Fibroblast of skin of right quadriceps (primary cell): ENCODE data around the gene SHC2.
A peak's percentile ranks its signal among the peaks of the same experiment; 100 is the strongest.
"Not testable (repeated sequence)": the region's sequence is repeated elsewhere in the genome, so short reads cannot be mapped to it uniquely, and the experiment has no call there.

Experiments
- DNase-seq: peaks from one replicate; pipeline ENCODE4 v3.0.0-alpha.2; 2013

SHC2 gene

GRCh38 chr19:492091-492531 is 31.3 kb upstream of the SHC2 start:
- DNase-seq = no peak

DNA sequence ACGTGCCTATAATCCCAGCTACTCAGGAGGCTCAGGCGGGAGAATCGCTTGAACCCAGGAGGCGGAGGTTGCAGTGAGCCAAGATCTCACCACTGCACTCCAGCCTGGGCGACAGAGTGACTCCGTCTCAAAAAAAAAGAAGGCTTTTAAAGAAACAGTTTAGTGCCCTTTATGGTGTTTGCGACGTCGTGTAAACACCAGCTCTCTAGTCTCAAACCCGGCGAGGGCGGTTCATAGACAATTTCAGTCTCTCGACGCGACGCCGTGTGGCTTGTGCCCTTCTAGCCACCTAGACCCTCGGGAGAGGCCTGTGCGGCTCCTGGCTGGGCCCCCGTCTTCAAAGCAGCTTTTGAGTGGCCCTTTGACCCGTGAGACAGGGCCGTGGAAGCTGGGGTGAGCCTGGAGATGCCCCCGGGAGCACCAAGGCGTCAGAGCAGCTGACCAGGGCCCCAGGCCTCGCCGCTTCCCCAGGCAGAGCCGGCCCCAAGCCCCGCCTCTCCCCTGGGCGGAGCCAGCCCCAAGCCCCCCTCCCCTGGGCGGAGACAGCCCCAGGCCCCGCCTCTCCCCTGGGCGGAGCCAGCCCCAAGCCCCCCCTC is 30.4 kb upstream of the SHC2 start:
- no peak for DNase-seq

DNA sequence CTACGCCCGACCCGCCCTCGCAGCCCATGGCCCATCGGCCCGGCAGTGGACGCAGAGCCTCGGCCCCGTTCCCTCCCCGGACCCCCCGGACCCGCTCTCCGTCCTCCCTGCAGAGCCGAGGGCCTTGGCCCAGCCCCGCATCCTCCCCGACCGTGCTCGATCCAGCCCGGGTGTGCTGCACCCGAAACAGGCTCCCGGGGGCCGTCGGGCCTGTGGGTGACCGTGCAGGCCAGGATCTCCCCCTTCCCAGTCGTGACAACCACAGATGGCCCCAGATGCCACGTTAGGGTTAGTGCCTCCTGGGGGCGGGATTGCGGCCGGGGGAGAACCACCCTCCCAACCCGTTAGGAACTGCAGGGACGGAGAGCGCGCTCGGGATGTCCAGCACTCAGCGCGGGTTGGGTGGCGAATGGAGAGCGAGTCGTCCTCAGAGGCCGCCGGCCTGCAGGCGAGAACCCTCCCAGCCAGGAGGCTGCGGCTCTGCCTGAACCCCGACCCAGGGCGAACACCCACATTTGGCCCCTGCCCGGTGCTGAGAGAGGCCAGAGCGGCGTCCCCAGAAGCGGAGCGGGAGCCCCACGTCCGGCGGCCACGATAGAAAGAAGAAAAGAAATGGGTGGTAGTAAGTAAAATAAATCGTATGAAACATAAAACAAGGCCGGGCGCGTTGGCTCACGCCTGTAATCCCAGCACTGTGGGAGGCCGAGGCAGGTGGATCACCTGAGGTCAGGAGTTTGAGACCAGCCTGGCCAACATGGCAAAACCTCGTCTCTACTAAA is 28.8 kb upstream of the SHC2 start:
- DNase-seq = no peak

DNA sequence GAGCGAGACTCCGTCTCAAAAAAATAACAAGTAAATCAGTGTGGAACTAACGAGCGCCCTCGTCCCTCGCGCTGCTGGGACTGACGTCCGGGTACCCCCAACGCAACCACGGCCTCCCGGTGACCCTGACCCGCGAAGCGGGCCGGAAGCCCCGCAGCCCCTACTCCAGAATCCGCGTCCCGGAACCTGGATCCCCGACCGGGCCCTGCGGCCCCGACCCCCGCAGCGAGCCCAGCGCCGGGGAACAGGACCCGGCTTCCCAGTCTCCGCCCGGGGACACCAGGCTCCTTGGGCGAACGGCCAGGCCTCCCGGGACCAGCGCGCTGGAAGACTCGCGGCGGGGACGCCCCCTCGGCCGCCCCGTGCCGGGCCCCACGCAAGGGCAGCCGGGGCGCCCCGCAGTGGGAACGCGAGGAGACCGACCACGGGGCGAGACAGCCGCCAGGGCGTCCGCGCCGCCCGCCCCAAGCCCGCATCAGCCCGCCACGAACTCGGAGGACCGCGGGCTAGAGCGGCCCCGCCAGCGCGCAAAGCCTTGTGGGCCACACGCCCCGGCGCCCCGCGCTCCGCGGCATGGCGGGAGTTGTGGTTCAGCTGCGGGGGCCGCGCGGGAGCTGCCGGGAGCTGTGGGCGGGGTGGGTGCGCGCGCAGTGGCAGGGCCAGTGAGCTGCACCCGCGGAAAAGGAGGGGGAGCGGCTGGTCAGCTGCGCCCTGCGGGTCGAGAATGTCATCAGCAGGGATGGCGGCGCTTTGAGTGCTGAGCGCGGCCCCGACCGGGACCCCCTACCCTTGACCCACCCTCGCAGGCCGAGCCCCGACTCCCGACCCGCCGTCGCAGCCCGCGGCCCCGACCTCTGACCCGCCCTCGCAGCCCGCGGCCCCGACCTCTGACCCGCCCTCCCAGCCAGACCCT is 27.9 kb upstream of the SHC2 start:
- peak; percentile 94 for DNase-seq

GRCh38 chr19:485583-486236 is 24.9 kb upstream of the SHC2 start:
- no peak for DNase-seq

- no peak for DNase-seq
Observed at GRCh38 chr19:485077-485476, 24.2 kb upstream of the SHC2 start.

DNA sequence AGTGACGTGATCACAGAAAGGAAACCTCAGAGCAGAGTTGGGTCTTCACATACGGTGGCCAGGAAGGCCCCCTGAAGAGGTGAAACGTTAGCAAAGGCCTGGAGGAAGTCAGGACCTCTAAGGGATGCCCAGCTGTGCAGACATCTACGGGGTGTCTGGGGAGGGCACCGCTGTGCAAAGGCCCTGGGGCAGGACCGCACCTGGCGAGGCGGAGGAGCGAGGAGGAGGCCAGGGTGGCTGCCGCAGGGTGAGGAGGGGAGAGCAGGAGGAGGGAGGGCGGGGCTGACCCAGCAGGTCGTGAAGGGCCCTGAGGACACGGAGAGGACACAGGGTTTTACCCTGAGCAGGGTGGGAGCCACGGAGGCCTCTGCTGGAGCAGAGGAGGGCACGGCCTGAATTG is 23.7 kb upstream of the SHC2 start:
- DNase-seq = no peak

GRCh38 chr19:483332-484072 is 22.7 kb upstream of the SHC2 start:
- no peak for DNase-seq

GRCh38 chr19:482186-483041 is 21.6 kb upstream of the SHC2 start:
- DNase-seq = no peak

DNA sequence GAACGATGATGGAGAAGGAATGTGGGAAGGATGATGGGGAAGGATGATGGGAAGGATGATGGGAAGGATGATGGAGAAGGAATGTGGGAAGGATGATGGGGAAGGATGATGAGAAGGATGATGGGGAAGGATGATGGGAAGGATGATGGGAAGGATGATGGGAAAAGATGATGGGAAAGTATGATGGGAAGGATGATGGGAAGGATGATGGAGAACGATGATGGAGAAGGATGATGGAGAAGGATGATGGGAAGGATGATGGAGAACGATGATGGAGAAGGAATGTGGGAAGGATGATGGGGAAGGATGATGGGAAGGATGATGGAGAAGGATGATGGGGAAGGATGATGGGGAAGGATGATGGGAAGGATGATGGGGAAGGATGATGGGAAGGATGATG is 20.3 kb upstream of the SHC2 start:
- DNase-seq = not testable (repeated sequence)

DNA sequence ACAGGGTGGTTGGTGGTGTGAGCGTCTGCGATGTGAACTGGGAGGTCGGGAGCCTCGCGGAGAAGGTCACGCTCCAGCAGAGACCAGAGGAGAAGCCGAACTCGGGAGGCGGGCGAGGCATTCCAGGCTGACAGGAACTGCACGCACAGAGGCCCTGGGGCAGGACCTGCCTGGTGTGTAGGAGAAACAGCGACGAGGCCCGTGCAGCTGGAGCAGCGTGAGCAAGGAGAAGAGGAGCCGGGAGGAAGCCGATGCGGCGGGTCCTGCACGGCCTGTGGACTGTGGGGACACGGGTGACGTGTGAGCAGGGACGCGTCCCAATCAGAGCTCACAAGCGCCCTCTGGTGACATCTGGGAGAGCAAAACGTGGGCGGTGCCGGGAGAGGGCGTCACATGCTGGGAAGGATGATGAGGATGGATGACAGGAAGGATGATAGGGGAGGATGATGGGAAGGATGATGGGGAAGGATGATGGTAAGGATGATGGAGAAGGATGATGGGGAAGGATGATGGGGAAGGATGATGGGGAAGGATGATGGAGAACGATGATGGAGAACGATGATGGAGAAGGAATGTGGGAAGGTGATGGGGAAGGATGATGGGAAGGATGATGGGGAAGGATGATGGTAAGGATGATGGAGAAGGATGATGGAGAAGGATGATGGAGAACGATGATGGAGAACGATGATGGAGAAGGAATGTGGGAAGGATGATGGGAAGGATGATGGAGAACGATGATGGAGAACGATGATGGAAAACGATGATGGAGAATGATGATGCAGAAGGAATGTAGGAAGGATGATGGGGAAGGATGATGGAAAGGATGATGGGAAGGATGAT is 19.4 kb upstream of the SHC2 start:
- DNase-seq = peak; percentile 49

- DNase-seq = peak; percentile 12
Observed at GRCh38 chr19:478976-479375, 18.1 kb upstream of the SHC2 start.

DNA sequence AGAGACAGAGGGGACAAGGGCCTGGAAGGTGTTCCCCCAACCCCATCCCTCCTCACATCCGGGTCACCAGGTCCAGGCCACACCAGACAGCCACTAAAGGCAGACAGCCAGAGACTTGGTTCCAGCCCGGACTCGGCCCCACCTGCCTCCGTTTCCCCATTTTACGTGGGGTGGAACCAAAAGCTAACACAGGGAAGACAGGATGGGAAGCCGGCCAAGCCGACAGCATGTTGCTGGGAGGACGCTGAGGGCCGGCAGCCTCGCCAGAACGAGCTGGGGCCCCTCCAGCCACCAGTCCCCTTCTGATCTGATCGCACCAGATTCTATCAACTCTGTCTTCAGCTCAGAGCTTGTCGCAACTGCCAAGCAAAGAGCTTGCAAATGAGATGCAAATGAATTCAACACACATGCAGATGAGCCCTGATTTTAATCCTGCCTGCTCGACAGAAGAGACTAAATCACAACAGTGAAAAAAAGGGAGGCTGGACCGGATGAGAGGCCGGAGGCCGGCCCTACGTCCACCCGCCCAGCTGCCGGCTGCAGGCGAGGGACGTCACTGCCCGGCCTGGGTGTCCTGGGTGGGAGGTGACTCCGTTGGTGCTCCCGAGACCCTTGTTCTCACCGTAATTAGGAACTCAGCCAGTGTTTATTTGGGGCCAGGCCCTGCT is 17.5 kb upstream of the SHC2 start:
- DNase-seq = no peak

DNA sequence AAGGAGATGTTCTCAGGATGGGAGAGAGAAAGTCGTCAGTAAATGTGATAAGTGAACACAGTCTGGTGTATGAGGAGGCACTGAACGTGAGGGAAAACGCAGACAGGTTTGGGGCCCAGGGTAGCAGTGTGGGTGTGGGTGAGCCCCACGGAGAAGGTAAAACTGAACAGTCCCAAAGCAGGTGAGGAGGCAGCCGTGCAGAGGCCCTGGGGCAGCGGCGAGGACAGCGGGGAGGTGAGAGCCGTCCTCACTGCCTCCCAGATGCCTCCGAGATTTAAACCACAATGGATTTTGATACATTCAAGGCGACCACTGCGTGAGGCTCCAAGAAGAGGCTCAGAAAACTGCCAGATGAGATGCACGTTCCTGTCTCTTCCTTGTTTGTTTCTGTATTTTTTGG is 14.5 kb upstream of the SHC2 start:
- DNase-seq = no peak

DNA sequence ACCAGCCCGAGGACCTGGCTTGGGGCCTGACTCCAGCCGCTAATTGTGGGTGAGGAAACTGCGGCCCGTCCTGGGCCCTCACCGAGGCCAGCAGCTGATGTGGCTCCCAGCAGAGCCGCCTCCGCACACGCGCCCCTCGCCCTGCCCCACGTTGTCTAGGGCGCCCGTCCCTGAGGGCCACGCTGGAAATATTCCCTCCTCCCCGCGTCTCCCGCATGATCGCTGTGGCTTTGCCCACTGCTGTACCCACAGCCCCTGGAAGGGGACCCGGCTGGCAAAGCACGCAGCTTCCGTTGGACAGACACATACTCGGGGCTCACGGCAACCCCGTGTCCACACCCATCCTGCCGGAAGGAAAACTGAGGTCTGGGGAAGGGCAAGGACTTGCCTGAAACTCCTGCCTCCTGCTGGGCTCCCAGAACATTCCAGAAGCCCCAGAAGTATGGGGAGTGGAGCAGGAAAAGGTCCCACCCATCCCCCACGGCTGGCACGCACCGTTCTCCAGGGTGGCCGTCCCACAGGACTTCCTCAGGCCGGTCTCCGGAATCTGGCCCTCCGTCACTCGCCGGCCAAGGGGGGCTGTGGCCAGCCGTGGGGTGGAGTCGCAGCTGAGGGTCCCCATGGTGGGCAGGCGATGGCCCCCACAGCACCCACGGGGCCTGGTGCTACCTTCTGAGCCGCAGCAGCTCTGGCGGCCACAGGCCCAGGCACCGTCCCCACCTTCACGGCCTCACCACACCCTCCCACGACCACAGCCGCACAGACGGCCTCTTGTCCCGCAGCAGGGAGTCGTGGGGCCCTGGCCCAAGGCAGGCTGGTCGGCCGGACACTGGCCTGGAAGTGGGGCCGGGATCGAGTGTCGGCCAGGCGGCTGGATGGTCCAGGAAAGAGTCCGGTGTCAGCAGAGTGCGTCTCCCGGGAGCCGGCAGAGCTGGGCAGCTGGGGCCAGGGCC is 13.6 kb upstream of the SHC2 start:
- no peak for DNase-seq

GRCh38 chr19:472005-472858 is 11.4 kb upstream of the SHC2 start:
- no peak for DNase-seq

DNA sequence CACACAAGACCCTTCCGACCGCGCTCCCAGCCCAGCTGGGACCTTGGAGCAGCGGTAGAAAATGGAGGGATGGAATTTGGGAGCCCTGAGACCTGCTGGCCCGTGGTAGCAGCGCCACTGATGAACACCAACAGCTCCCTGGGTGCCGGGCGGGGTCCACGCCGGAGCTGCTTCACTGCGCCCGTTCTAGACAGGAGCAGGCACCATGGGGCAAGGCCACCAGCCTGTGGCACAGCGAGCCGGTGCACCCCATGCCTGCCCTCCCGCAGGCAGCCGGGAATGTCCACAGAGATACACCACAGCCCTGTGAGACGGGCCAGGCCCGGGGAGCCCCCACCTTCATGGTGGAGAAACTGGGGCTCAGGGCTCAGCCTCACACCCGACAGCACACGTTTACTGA is 9.9 kb upstream of the SHC2 start:
- DNase-seq = no peak

DNA sequence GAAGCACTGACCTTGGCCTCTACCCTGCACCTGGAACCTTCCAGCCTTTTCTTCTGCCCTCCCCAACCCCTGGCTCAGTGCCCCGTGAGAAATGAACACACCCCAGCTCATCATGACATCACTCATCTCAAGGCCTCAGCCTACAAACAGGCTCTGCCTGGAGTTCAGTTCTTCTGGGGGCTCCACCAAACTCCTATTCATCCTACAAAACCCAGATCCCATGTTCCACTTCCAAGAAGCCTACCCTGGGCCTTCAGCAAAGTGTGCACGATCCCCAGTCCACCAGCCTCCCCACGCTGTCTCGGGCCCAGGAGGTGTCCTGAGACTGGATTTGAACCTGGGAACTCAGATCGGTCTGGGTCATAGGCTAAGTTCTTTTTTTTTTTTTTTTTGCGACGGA is 9.0 kb upstream of the SHC2 start:
- DNase-seq = no peak
